Esophagus muscularis mucosa (tissue), 4 donors: ENCODE results near the gene DOCK3. TPM values are rescaled to one million over a fixed set of nuclear protein-coding genes. Genes with fewer than 3 reads are reported as not detected.

Experiments used
- DNase-seq: peaks from one replicate; pipeline ENCODE4 v3.0.0-alpha.2; 2017; ENCODE audit errors: extremely low spot score
- H3K27ac ChIP-seq, 4 donors: fragments of 200-600 bp; sonication (generic); replicated peaks in 1 of 4; 1 replicate in 3 of 4; 2 replicates in 1 of 4; pipeline ENCODE4 v1.5.1; 2016 to 2019; ENCODE audit warnings: mild to moderate bottlenecking in 1 of 4
- H3K27me3 ChIP-seq, 4 donors: fragments of 200-600 bp; sonication (generic); one replicate each; pipeline versions ENCODE4 v1.5.1 to v1.6.0; 2016 to 2019
- H3K36me3 ChIP-seq, 4 donors: fragments of 200-600 bp; sonication (generic); one replicate each; pipeline ENCODE4 v1.5.1; 2016 to 2019
- H3K4me1 ChIP-seq, 4 donors: fragments of 200-600 bp; sonication (generic); one replicate each; pipeline ENCODE4 v1.5.1; 2016 to 2019
- H3K4me3 ChIP-seq, 4 donors: fragments of 200-600 bp; sonication (generic); 1 replicate in 2 of 4; 2 replicates in 2 of 4; pipeline ENCODE4 v1.5.1; 2016 to 2019; ENCODE audit warnings: mild to moderate bottlenecking in 4 of 4, moderate library complexity in 1 of 4
- H3K9me3 ChIP-seq, 4 donors: fragments of 200-600 bp; sonication (generic); 1 replicate in 3 of 4; 2 replicates in 1 of 4; pipeline ENCODE4 v1.5.1; 2016 to 2019
- CTCF ChIP-seq, 3 experiments: fragments of 200-600 bp in 2 of 3; fragments of 450-650 bp in 1 of 3; sonication (generic) in 2 of 3; IDR thresholded peaks; one replicate each; pipeline ENCODE4 v1.5.1; 2017 to 2019; ENCODE audit warnings: antibody characterized with exemption in 3 of 3, mild to moderate bottlenecking in 2 of 3, moderate library complexity in 1 of 3
- EP300 ChIP-seq: sonication (generic); formaldehyde crosslinking; IDR thresholded peaks from one replicate; pipeline ENCODE4 v1.6.1; 2017; ENCODE audit warnings: antibody characterized with exemption
- POLR2A ChIP-seq: fragments of 450-650 bp; IDR thresholded peaks from one replicate; pipeline ENCODE4 v1.6.1; 2017; ENCODE audit warnings: antibody characterized with exemption, moderate library complexity, mild to moderate bottlenecking, low read depth
- POLR2AphosphoS5 ChIP-seq, 2 donors: sonication (generic); formaldehyde crosslinking; IDR thresholded peaks; one replicate each; pipeline ENCODE4 v1.6.1; 2017; ENCODE audit warnings: antibody characterized with exemption in 2 of 2
- WGBS: methylation state at CpG from one replicate; pipeline ENCODE4 v1.1.5; 2018; 5-methylcytosine and 5-hydroxymethylcytosine counted together
- intact Hi-C: fragments of 100-400 bp; cut with DNase I; formaldehyde crosslinking; loops from one replicate; pipeline ENCODE4 v1.15.1; 2023
- total RNA-seq, 4 donors: library from RNA; depleted of rRNA; stranded (reverse); fragments of >200 nt; gene quantifications; one replicate each; pipeline versions ENCODE4 v1.1.0 to v1.2.1, GENCODE V29; 2016

DOCK3 gene
- total RNA-seq, 4 donors from 2014 or later, result 5.4 to 10.6 (median 7.2) TPM

GRCh38 chr3:50737193-50737905 lies 62.6 kb downstream of the DOCK3 start:
- Histone ChIP-seq H3K9me3 (peaks cover 0 to 16% (median 8%) of the 10 kb centered on the region in 4 donors), H3K4me3 (no peak overlapping the region), H3K36me3 (no peaks in the 10 kb centered on the region), H3K4me1 (peaks cover 0 to 4% (median 0%) of the 10 kb centered on the region in 4 donors), H3K27ac (no peak overlapping the region), H3K27me3 (no peaks in the 10 kb centered on the region)
- no peak for DNase-seq
- WGBS, result 100% methylated on average over 1 of the region's 1 CpG
- no peak for TF ChIP-seq POLR2A
- no peak for TF ChIP-seq CTCF (IDR thresholded peaks at IDR 0.05)
- TF ChIP-seq POLR2AphosphoS5 (IDR thresholded peaks at IDR 0.05), result no peak
- TF ChIP-seq EP300, result no peak
- intact Hi-C loops, result no loop called here

GRCh38 chr3:50737906-50738598 lies 63.3 kb downstream of the DOCK3 start:
- no peak for DNase-seq
- TF ChIP-seq CTCF (IDR thresholded peaks at IDR 0.05), result no peak
- TF ChIP-seq EP300, result no peak
- no peak for TF ChIP-seq POLR2AphosphoS5 (IDR thresholded peaks at IDR 0.05)
- no peak for TF ChIP-seq POLR2A
- H3K36me3 ChIP-seq, result no peaks in the 10 kb centered on the region
- intact Hi-C loops, result no loop called here
- H3K9me3 ChIP-seq, result peaks cover 0 to 16% (median 8%) of the 10 kb centered on the region in 4 donors
- H3K27me3 ChIP-seq, result no peaks in the 10 kb centered on the region
- no peak overlapping the region for H3K4me3 ChIP-seq
- 83% methylated on average over 5 of the region's 6 CpGs for WGBS
- peaks cover 0 to 4% (median 0%) of the 10 kb centered on the region in 4 donors for H3K4me1 ChIP-seq
- H3K27ac ChIP-seq, result no peak overlapping the region

GRCh38 chr3:50743643-50744042 lies 68.9 kb downstream of the DOCK3 start:
- intact Hi-C loops, result no loop called here
- Histone ChIP-seq H3K36me3 (no peaks in the 10 kb centered on the region), H3K27me3 (no peaks in the 10 kb centered on the region), H3K9me3 (no peaks in the 10 kb centered on the region), H3K27ac (no peak overlapping the region), H3K4me1 (peaks cover 0 to 4% (median 0%) of the 10 kb centered on the region in 4 donors), H3K4me3 (no peak overlapping the region)
- WGBS, result 83% methylated on average over 1 of the region's 1 CpG
- no peak for DNase-seq
- no peak for TF ChIP-seq POLR2AphosphoS5 (IDR thresholded peaks at IDR 0.05)
- no peak for TF ChIP-seq CTCF (IDR thresholded peaks at IDR 0.05)
- TF ChIP-seq EP300, result no peak
- TF ChIP-seq POLR2A, result no peak

- Histone ChIP-seq H3K27ac (no peak overlapping the region), H3K36me3 (no peaks in the 10 kb centered on the region), H3K4me3 (no peak overlapping the region), H3K27me3 (no peaks in the 10 kb centered on the region), H3K9me3 (peaks cover 0 to under 1% (median 0%) of the 10 kb centered on the region in 4 donors), H3K4me1 (no peaks in the 10 kb centered on the region)
- intact Hi-C loops, result no loop called here
- WGBS, result 68% methylated on average over 5 of the region's 5 CpGs
- no peak for TF ChIP-seq EP300
- TF ChIP-seq CTCF (IDR thresholded peaks at IDR 0.05), result no peak
- DNase-seq, result no peak
These were observed 75.1 kb downstream of the DOCK3 start for GRCh38 chr3:50749822-50750221.
